HG03196 (cell line): Measurements from ENCODE around the gene ARF5.
A peak's percentile ranks its signal among the peaks of the same experiment; 100 is the strongest.

Experiments used
- ATAC-seq: cut with Tn5 transposase; IDR thresholded peaks from one replicate; pipeline ENCODE4 v1.9.1; 2021; ENCODE audit not compliant: unreplicated experiment

The ARF5 gene

GRCh38 chr7:127588697-127589482 lies 679 bp downstream of the ARF5 start:
- ATAC-seq: peak; percentile 14

- ATAC-seq: no peak
Observed at GRCh38 chr7:127589896-127590295, 1.7 kb downstream of the ARF5 start.

- ATAC-seq: no peak
Observed at GRCh38 chr7:127591189-127591588, 3.0 kb downstream of the ARF5 start.

DNA sequence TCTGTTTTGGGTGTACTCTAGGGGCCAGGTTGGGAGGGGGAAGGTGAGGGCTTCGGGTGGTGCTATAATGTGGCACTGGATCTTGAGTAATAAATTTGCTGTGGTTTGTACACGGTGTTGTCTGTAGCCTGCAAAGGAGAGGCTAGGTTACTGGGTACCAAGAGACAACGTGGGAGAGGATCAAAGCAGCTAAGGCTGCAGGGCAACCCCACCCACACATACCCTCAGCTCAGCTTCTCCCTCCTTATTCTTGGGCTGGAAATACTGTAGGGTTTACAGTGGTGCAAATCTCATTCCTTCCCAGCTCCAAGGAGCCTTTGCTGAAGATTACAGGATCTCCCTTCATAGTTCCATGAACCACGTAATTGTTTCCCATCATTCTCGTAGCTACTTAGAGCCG lies 3.4 kb downstream of the ARF5 start:
- ATAC-seq: no peak

- ATAC-seq: no peak
Observed at GRCh38 chr7:127592550-127592949, 4.3 kb downstream of the ARF5 start.

DNA sequence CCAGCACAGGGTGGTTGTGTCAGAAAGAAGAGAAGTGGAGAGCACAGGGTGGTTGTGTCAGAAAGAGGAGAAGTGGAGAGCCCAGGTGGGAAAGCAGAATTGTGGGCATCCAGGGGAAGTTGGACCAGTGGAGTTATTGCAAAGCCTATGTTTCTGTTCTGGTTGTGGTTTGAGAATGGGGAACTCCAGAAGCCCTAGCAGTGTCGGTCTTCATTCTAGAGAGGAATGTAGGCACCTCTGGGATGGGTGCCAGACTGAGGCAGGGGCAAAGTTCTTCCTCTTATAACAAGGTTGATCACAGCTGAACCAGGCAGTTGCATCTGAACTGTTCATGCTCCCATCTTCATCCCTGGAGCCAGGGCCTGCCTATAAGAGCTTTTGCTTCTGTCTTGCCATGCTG lies 6.3 kb downstream of the ARF5 start:
- ATAC-seq: no peak

- no peak for ATAC-seq
Observed at GRCh38 chr7:127595737-127596136, 7.5 kb downstream of the ARF5 start.

DNA sequence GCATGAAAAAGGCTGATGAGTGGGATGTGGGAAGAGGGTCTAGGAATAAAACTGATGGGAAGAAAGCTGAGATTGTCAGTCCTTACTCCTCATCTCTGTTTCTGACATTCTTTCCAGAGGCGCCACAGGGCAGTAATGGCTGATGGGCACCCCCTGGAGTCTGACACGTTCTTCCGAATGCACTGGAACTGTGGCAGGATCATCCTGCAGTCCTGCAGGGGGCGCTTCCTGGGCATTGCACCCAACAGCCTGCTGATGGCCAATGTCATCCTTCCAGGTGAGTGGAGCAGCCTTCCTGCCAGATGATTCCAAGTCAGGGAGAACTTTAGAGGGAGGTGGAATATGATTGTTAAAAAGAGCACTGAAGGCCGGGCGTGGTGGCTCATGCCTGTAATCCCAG lies 10.1 kb downstream of the ARF5 start:
- ATAC-seq: no peak

GRCh38 chr7:127600885-127601284 lies 12.7 kb downstream of the ARF5 start:
- ATAC-seq: no peak

GRCh38 chr7:127608446-127608845 lies 20.2 kb downstream of the ARF5 start:
- no peak for ATAC-seq

GRCh38 chr7:127609297-127609696 lies 21.1 kb downstream of the ARF5 start:
- ATAC-seq: no peak

DNA sequence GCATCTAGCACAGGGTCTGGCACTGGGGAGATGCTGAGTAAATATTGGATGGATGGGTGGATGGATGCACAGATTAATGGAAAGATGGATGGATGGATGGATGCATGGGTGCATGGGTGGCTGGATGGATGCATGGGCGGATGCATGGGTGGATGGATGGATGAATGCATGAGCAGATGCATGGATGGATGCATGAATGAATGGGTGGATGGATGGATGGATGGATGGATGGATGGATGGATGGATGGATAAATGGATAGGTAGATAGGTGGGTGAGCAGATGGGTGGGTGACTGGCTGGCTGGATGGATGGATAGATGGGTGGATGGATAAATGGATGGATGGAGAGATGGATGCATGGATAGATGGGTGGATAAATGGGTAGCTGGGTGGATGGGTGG lies 24.1 kb downstream of the ARF5 start:
- ATAC-seq: no peak

GRCh38 chr7:127616724-127617123 lies 28.5 kb downstream of the ARF5 start:
- no peak for ATAC-seq

- no peak for ATAC-seq
Observed at GRCh38 chr7:127618042-127618441, 29.8 kb downstream of the ARF5 start, which contains the start of gene PAX4. Gene PAX4 (minus strand): TSS chr7:127618142. CDS start chr7:127615928, 2,214 bp downstream.

GRCh38 chr7:127618775-127619174 lies 30.6 kb downstream of the ARF5 start:
- no peak for ATAC-seq

DNA sequence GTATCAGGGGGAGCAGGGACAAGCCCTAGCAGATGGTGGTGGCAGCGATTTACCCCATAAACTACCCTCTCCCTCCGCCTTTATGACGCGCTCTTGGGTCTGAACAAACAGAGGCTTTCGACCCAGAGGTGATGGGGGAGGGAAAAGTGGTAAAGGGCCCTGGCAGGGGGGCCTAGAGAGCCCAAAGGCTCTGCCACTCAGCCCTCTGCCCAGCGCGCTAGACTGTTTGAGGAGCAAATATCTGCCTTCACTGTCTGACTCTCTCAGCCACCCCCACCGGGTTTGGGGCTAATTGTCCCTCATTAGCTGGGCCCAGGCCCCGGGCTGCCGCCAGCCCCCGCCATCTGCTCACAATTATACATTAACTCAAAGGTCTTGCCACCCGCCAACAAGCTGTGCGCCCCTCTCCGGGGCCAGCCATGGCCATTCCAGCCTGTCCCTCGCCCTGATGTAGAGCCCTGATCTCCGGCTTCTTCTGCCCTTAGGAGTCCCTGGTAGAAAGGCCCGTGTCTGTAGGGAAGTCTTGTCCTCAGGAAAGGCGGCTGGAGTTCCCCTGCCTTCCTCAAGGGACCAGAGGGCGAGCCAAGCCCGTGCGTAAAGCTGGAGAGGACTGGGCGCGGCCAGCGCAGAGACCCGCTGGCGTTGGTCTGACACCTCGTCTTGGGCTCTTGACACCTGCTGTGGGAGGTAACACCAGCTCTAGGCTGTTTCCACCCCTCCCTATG lies 31.6 kb downstream of the ARF5 start:
- no peak for ATAC-seq

GRCh38 chr7:127620406-127621233 lies 32.4 kb downstream of the ARF5 start:
- no peak for ATAC-seq

DNA sequence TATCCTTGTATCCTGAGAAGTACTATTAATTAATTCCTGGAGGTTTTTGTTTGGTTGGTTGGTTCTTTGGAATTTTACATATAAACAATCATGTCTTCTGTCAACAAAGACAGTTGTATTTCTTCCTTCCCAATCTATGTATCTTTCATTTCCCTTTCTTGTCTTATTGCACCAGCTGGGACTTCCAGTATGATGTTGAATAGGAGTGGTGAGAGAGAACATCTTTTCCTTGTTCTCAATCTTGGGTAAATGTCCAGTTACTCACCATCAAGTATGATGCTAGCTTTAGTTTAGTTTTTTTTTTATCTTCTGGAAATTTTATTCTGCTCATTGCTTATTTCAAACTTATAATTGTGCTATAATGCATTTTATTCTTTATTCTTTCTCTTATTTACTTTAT lies 37.1 kb downstream of the ARF5 start:
- ATAC-seq: no peak

- ATAC-seq: no peak
Observed at GRCh38 chr7:127628445-127628844, 40.2 kb downstream of the ARF5 start.

- no peak for ATAC-seq
Observed at GRCh38 chr7:127629268-127629854, 41.1 kb downstream of the ARF5 start.

DNA sequence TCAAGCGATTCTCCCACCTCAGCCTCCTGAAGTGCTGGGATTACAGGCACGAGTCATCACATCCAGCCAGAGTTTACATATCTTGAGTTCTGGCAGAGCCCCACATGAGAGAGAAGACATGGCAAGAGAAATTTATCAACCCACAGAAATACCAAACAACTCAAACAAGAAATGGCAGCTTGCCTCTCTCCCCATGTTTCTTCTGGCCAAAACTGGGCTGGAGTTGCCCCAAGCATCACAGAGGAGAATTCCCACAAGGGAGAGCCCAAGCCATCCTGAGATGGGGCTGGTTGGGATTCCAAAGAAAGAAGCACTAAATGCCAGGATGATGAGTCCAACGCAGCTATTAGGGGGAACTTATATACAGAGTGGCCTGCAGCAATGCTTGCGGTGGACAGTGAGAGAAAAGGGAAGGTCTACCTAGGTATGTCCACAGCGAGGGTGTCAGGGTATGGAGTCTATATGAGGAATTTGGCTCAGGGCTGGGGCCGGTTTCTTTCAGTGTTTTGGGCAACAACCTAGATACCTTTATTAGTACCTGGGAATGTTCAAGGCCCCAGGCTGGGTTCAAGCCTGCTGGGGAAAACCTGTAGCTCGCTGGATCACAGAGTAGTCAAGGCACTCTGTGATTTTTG lies 44.2 kb downstream of the ARF5 start:
- no peak for ATAC-seq
